HEK293T (cell line): ENCODE measurements around the gene L3MBTL3.
"Not testable (repeated sequence)": the region's sequence is repeated elsewhere in the genome, so short reads cannot be mapped to it uniquely, and the experiment has no call there.

ENCODE experiments used
- CTCF ChIA-PET: fragments of 350-600 bp; formaldehyde crosslinking; extraction: SDS; loops from one replicate; lab custom pipeline; 2021; ENCODE audit warnings: antibody characterized with exemption, inconsistent platforms; lab: Yijun Ruan, JAX
- POLR2A ChIA-PET: fragments of 350-600 bp; formaldehyde crosslinking; extraction: SDS; loops from one replicate; lab custom pipeline; 2020; ENCODE audit warnings: antibody characterized with exemption, inconsistent platforms; lab: Yijun Ruan, JAX
- DNase-seq: peaks from one replicate; pipeline ENCODE4 v3.0.0; 2012; ENCODE audit warnings: mixed read lengths; ENCODE audit errors: extremely low spot score
- ARNT ChIP-seq: fragments of 450-650 bp; IDR thresholded peaks from 2 replicates; pipeline ENCODE4 v1.6.1; 2017; ENCODE audit warnings: mild to moderate bottlenecking
- BHLHE40 ChIP-seq: fragments of 450-650 bp; IDR thresholded peaks from 2 replicates; pipeline ENCODE4 v1.6.1; 2016; ENCODE audit warnings: mild to moderate bottlenecking, moderate library complexity, borderline replicate concordance
- CTBP1 ChIP-seq: fragments of 450-650 bp; IDR thresholded peaks from 2 replicates; pipeline ENCODE4 v1.6.1; 2016; ENCODE audit warnings: borderline replicate concordance
- ELF4 ChIP-seq: fragments of 450-650 bp; IDR thresholded peaks from 2 replicates; pipeline ENCODE4 v1.6.1; 2017; ENCODE audit warnings: antibody characterized with exemption
- FOXA1 ChIP-seq: fragments of 450-650 bp; IDR thresholded peaks from 2 replicates; pipeline ENCODE4 v1.6.1; 2016; ENCODE audit warnings: mild to moderate bottlenecking
- FOXK2 ChIP-seq: fragments of 450-650 bp; IDR thresholded peaks from 2 replicates; pipeline ENCODE4 v1.6.1; 2016; ENCODE audit warnings: mild to moderate bottlenecking
- FOXM1 ChIP-seq: fragments of 450-650 bp; IDR thresholded peaks from 2 replicates; pipeline ENCODE4 v1.6.1; 2017; ENCODE audit warnings: mild to moderate bottlenecking, borderline replicate concordance
- HDGF ChIP-seq: fragments of 450-650 bp; IDR thresholded peaks from 2 replicates; pipeline ENCODE4 v1.6.1; 2017; ENCODE audit warnings: antibody characterized with exemption, borderline replicate concordance
- L3MBTL2 ChIP-seq: fragments of 450-650 bp; conservative IDR thresholded peaks from 2 replicates; pipeline ENCODE4 v1.6.1; 2016; ENCODE audit warnings: mild to moderate bottlenecking
- LEF1 ChIP-seq: fragments of 450-650 bp; IDR thresholded peaks from 2 replicates; pipeline ENCODE4 v1.6.1; 2017; ENCODE audit warnings: mild to moderate bottlenecking, borderline replicate concordance
- NFRKB ChIP-seq: fragments of 450-650 bp; IDR thresholded peaks from 2 replicates; pipeline ENCODE4 v1.6.1; 2016; ENCODE audit warnings: mild to moderate bottlenecking, moderate library complexity
- SP1 ChIP-seq: fragments of 450-650 bp; IDR thresholded peaks from 2 replicates; pipeline ENCODE4 v1.6.1; 2017
- SUZ12 ChIP-seq: fragments of 450-650 bp; IDR thresholded peaks from 2 replicates; pipeline ENCODE4 v1.6.1; 2016; ENCODE audit warnings: mild to moderate bottlenecking
- TARDBP ChIP-seq: fragments of 450-650 bp; IDR thresholded peaks from 2 replicates; pipeline ENCODE4 v1.6.1; 2016
- ZNF384 ChIP-seq: fragments of 450-650 bp; IDR thresholded peaks from 2 replicates; pipeline ENCODE4 v1.6.1; 2016
- TF ChIP-seq, protein P1 (sequence below): fragments of 450-650 bp; IDR thresholded peaks from 2 replicates; pipeline ENCODE4 v1.6.1; 2016

Gene L3MBTL3

DNA sequence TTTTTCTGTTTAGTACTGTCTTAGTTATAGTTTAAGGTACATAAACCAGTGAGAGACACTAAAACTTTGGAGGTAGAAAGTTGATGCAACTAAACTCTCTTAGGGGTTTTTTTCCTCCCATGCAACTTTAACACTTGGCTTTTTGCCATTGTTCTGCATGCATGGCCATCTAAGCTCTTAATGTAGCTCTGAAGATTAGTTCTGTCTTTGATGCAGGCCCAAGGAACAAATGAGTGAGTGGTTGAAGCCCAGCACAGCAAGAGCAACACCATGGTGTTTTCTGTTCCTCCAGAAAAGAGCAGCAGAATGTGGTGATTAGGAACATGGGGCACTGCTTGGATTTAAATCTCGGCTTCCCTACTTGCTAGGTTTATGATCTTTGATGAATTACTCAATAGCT is 89.3 kb downstream of the L3MBTL3 start:
- ChIA-PET POLR2A (no interaction called here), CTCF (no interaction called here)
- no peak for TF ChIP-seq HDGF
- no peak for TF ChIP-seq FOXK2
- TF ChIP-seq SP1: no peak
- no peak for TF ChIP-seq ELF4
- no peak for TF ChIP-seq CTBP1
- no peak for TF ChIP-seq FOXA1
- no peak for TF ChIP-seq BHLHE40
- TF ChIP-seq NFRKB: no peak
- no peak for TF ChIP-seq ARNT
- TF ChIP-seq TARDBP: no peak
- no peak for TF ChIP-seq L3MBTL2
- TF ChIP-seq ZNF384: no peak
- no peak for TF ChIP-seq SUZ12
- TF ChIP-seq FOXM1: no peak
- no peak for TF ChIP-seq LEF1
- no peak for DNase-seq

DNA sequence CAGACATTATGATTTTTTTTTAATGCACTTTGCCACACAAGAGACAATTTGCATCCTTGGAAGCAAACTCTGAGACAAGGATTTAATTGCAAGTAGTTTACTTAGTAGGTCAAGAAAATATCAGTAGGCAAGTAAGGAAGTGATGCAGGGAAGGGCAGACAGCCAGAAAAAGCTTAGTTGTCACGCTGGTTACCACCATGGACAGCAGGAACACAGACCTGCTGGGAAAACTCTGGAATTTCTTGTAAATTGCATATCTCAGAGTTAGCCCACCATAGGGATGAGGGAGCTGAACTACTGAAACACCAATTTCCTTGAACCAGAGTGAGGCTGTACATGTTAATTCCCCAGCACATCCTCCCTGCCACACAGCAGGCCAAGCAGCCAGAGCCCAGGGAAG is 92.7 kb downstream of the L3MBTL3 start:
- TF ChIP-seq FOXM1: no peak
- no peak for TF ChIP-seq L3MBTL2
- TF ChIP-seq, protein P1, sequence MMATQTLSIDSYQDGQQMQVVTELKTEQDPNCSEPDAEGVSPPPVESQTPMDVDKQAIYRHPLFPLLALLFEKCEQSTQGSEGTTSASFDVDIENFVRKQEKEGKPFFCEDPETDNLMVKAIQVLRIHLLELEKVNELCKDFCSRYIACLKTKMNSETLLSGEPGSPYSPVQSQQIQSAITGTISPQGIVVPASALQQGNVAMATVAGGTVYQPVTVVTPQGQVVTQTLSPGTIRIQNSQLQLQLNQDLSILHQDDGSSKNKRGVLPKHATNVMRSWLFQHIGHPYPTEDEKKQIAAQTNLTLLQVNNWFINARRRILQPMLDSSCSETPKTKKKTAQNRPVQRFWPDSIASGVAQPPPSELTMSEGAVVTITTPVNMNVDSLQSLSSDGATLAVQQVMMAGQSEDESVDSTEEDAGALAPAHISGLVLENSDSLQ: no peak
- TF ChIP-seq CTBP1: no peak
- no peak for TF ChIP-seq FOXA1
- no peak for TF ChIP-seq HDGF
- TF ChIP-seq LEF1: no peak
- TF ChIP-seq FOXK2: no peak
- TF ChIP-seq SP1: no peak
- TF ChIP-seq NFRKB: no peak
- no peak for TF ChIP-seq ZNF384
- TF ChIP-seq ARNT: no peak
- POLR2A ChIA-PET: no interaction called here
- CTCF ChIA-PET: no interaction called here
- no peak for DNase-seq

DNA sequence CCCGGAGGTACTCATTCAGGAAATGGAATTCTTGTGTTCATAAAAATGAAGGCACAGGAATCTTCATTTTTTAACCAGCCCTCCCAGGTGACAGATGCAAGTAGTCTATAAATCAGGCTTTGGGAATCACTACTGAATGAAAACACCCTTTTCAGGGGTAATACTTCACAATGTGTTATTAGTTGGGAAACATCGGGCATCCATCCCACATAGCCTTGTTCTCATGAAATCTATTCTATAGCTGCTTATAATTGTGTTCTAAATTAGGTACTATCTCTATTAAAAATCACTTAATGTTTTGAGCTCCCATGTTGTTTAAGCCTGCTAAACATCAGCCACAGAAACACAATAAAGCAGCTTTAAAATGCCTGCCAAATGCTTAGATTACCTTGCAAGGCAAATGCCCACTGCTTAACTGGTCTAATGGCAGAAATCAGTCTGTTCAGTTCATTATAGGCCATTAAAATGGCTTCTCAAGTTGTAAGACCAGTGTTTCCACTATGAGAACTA is 94.9 kb downstream of the L3MBTL3 start:
- CTCF ChIA-PET: no interaction called here
- no peak for DNase-seq
- POLR2A ChIA-PET: no interaction called here
- TF ChIP-seq CTBP1: no peak
- no peak for TF ChIP-seq ELF4
- no peak for TF ChIP-seq NFRKB
- TF ChIP-seq SUZ12: no peak
- TF ChIP-seq HDGF: no peak
- no peak for TF ChIP-seq SP1
- TF ChIP-seq, protein P1: no peak
- no peak for TF ChIP-seq TARDBP
- TF ChIP-seq L3MBTL2: no peak

DNA sequence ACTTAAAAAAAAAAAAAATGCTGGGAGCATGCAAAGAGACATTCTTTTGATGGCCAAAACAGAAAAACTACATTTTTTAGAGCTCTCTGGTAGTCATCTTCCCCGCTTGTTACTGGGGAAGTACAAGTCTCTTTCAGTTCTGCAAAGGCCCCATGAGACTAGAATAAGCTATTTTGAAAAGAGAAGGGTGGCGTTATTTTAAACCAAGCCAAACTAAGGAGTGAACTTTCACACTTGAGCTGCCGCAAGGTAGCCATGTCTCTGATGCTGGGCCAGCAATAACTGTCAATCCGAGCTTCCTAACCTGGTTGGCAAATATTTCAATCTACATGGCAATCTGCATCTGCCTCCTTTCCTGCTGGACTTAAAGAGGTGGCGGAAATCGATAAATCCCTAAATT is 96.7 kb downstream of the L3MBTL3 start:
- TF ChIP-seq, protein P1: no peak
- TF ChIP-seq ARNT (no peak), FOXA1 (no peak), FOXK2 (no peak), LEF1 (no peak), FOXM1 (no peak), HDGF (no peak), NFRKB (no peak), L3MBTL2 (no peak), TARDBP (no peak), SP1 (no peak), ZNF384 (no peak), ELF4 (no peak), CTBP1 (no peak), BHLHE40 (no peak), SUZ12 (no peak)
- POLR2A ChIA-PET: interaction anchor here (0.6 kb wide), 1 partner anchor 404 kb away, joined by 3 read pairs; no protein-coding TSS in a partner anchor
- CTCF ChIA-PET: interaction anchor here (0.6 kb wide), 1 partner anchor 113 kb away, joined by 3 read pairs; no protein-coding TSS in a partner anchor

DNA sequence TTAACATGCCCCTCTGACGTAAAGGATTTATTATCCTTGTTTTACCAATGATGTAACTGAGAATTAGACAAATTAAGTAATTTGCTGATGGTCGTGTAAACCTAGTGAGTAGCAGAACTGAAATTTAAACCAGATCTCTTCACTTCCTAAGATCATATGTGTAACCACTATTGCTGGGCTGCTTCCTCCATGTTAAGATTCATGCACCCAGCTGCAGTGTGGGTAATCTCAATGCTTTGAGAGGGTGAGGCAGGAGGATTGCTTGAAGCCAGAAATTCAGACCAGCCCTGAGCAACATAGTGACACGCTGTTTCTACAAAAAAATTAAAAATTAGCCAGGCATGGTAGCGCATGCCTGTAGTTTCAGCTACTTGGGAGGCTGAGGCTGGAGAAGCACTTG is 97.9 kb downstream of the L3MBTL3 start:
- POLR2A ChIA-PET: no interaction called here
- CTCF ChIA-PET: no interaction called here

More for the DNA sequence above, 96.7 kb downstream of the L3MBTL3 start:
- no peak for DNase-seq

DNA sequence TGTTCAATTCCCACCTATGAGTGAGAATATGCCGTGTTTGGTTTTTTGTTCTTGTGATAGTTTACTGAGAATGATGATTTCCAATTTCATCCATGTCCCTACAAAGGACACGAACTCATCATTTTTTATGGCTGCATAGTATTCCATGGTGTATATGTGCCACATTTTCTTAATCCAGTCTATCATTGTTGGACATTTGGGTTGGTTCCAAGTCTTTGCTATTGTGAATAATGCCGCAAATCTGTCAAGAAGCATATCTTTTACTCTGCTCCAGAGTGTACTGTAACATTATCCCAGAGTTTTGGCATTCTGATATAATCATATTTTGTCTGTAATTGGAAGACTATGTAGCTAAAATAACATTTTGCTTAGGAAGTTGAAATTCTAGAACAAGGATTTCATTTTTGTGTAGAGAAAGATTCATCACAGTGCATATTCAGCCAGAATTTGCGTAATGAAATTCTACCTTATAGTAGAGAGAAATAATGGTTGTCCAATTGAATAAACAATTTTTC is 98.9 kb downstream of the L3MBTL3 start:
- POLR2A ChIA-PET, DNase-seq, CTCF ChIA-PET: not testable (repeated sequence)

More for the DNA sequence above, 97.9 kb downstream of the L3MBTL3 start:
- DNase-seq: no peak
- TF ChIP-seq NFRKB (no peak), ELF4 (no peak), SP1 (no peak), L3MBTL2 (no peak), FOXM1 (no peak), ARNT (no peak), ZNF384 (no peak), FOXA1 (no peak), CTBP1 (no peak)
- TF ChIP-seq, protein P1: no peak
